ENCODE data around the gene NMUR1.

Gene NMUR1

DNA sequence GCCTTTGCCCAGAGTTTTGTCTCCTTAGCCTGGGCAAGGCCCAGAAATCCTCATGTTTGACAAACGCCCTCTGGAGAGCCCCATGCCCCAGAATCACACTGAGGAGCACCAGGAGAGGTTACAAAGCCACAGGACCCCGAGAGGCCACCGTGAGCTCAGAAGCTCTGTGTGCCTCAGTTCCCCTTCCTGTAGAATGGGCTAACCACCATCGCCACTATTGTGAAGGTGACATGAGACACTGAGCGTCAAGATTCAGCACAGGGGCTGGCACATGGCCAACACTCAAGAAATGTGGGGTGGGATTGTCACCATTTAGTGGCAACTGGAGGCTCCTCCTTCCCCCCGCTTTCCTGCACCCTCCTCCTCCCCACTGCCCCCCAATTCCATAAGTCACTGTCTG is 1.2 kb upstream of the NMUR1 start:
- no peak for DNase-seq
- TF ChIP-seq CTCF (IDR thresholded peaks at IDR 0.05; ENCODE audit: low read depth, low read length, missing control alignments): no peak
- H3K27ac ChIP-seq: no peak overlapping the region

DNA sequence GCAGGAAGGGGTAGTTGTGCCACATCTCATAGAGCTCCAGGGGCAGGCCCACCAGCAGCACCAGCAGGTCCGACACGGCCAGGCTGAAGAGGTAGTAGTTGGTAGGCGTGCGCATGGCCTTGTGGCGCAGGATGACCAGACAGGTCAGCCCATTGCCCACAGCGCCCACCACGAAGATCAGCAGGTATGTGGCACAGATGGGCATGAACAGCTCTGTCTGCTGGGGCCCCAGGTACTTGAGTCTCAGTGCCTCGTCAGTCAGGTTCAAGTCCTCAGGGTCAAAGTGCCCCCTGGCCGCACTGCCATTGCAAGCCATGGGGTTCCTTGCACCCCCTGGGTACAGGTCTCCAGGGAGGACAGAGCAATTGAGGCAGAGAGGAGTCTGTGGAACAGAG is 1.6 kb downstream of the NMUR1 start:
- in situ Hi-C loops (cut with HindIII; ENCODE audit: low pct_ligation_motif_present, low sequenced_read_pairs): no loop called here
- TF ChIP-seq CTCF (IDR thresholded peaks at IDR 0.05; ENCODE audit: low read depth, low read length, missing control alignments): no peak
- Histone ChIP-seq H3K27me3 (replicated peaks) (peaks cover 13% of the 10 kb centered on the region), H3K36me3 (replicated peaks) (no peaks in the 10 kb centered on the region), H3K27ac (no peak overlapping the region), H3K4me3 (ENCODE audit: low read depth, low read length) (no peak overlapping the region)
- DNase-seq: no peak

More for the DNA sequence above, 1.2 kb upstream of the NMUR1 start:
- Histone ChIP-seq H3K36me3 (replicated peaks) (no peaks in the 10 kb centered on the region), H3K4me3 (ENCODE audit: low read depth, low read length) (no peak overlapping the region), H3K27me3 (replicated peaks) (peaks cover 13% of the 10 kb centered on the region)
- in situ Hi-C loops (cut with HindIII; ENCODE audit: low pct_ligation_motif_present, low sequenced_read_pairs): no loop called here

DNA sequence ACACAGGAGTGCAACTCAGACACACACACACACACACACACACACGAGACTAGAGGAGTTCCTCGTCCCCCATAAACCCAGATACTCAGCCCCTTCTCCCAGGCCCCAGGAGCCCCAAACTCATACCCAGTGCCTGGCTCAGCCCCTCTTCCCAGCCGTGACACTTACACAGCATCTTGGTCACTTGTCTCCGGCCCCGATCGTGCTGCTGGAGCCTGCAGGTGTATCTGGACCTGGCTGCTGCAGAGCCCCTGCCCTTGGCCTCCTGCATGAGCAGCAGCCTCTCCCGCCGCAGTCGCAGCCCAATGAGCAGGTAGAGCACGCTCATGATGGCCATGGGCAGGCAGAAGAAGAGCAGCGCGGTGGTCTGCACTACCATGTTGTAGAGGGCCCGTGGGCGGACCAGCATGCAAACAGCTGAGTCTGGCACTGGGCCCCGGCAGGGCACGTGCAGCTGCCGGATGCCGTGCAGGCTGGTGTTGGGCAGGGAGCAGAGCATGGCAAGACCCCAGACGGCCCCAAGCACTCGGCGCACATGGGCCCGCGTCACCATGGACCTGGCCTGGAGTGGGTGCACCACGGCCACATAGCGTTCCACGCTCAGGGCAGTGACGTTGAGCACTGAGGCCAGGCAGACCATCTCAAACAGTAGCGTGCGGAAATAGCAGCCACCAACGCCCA is 2.1 kb downstream of the NMUR1 start:
- TF ChIP-seq CTCF (IDR thresholded peaks at IDR 0.05; ENCODE audit: low read depth, low read length, missing control alignments): no peak
- H3K27ac ChIP-seq: no peak overlapping the region
- in situ Hi-C loops (cut with HindIII; ENCODE audit: low pct_ligation_motif_present, low sequenced_read_pairs): no loop called here
- peaks cover 13% of the 10 kb centered on the region for H3K27me3 ChIP-seq (replicated peaks)
- H3K4me3 ChIP-seq (ENCODE audit: low read depth, low read length): no peak overlapping the region
- no peaks in the 10 kb centered on the region for H3K36me3 ChIP-seq (replicated peaks)
- no peak for DNase-seq

DNA sequence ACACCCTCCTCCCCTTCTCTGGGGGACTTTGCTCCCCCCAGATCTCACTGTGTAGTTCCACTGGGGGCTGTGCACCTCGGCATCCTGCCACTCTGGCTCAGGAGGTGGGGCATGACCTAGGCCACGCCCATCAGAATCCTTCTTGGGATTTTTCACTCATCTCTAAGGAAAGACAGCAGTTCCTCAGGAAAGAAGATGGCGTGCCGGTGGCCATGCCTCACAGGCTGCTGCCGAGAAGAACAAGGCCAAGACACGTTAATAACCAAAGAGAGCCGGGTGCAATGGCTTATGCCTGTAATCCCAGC is 3.2 kb downstream of the NMUR1 start:
- no peak for DNase-seq
- in situ Hi-C loops (cut with HindIII; ENCODE audit: low pct_ligation_motif_present, low sequenced_read_pairs): no loop called here
- TF ChIP-seq CTCF (IDR thresholded peaks at IDR 0.05; ENCODE audit: low read depth, low read length, missing control alignments): no peak
- H3K27ac ChIP-seq: no peak overlapping the region
- no peaks in the 10 kb centered on the region for H3K36me3 ChIP-seq (replicated peaks)
- H3K27me3 ChIP-seq (replicated peaks): peaks cover 13% of the 10 kb centered on the region
- no peak overlapping the region for H3K4me3 ChIP-seq (ENCODE audit: low read depth, low read length)

DNA sequence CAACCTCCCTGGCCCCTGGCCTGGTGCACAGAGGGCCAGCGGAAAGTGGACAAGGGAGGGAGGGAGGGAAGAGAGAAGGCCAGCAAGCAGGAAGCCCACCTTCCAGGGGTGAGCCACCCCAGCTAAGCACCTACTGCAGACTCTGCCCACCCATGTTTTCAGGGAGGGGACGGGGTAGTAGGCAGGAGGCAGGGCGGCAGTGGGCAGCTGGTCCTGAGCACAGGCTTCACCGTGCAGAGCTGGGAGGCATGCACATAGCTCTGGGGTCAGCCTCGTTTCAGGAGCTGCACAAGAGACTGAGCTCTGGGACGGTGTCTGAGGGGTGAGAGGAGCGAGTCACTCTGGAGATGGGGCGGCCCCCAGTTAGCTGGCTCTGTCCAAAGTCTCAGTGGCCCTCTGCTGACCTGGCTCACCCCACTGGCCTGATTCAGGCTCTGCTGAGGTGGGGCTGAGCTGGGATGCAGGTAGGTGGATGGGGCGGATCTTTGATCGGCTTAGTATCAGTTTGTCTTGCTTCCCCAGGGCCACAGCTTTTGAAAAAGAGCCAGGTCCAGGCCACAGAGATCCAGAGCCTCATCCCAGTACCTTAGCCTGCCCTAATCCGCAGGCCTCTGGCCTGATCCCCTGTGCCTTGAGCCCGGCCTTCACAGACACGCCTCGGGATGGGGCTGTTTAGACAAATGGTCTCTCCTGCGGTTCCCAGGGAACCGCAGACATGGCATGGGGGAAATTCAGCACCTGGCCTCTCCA is 3.7 kb downstream of the NMUR1 start:
- Histone ChIP-seq H3K4me3 (ENCODE audit: low read depth, low read length) (no peak overlapping the region), H3K36me3 (replicated peaks) (no peaks in the 10 kb centered on the region), H3K27ac (no peak overlapping the region), H3K27me3 (replicated peaks) (peaks cover 13% of the 10 kb centered on the region)
- no peak for TF ChIP-seq CTCF (IDR thresholded peaks at IDR 0.05; ENCODE audit: low read depth, low read length, missing control alignments)
- no peak for DNase-seq
- in situ Hi-C loops (cut with HindIII; ENCODE audit: low pct_ligation_motif_present, low sequenced_read_pairs): no loop called here
